Erythroblast (primary cell): Measurements from ENCODE around the gene FGF19.

Source experiments
- GATA1 ChIP-seq: IDR thresholded peaks from 2 replicates; pipeline ENCODE4 v1.6.1; 2011; ENCODE audit warnings: low read depth, mild to moderate bottlenecking, control low read depth, low read length, moderate library complexity
- POLR2A ChIP-seq: IDR thresholded peaks from 2 replicates; pipeline ENCODE4 v1.6.1; 2011; ENCODE audit warnings: mild to moderate bottlenecking, low read length

DNA sequence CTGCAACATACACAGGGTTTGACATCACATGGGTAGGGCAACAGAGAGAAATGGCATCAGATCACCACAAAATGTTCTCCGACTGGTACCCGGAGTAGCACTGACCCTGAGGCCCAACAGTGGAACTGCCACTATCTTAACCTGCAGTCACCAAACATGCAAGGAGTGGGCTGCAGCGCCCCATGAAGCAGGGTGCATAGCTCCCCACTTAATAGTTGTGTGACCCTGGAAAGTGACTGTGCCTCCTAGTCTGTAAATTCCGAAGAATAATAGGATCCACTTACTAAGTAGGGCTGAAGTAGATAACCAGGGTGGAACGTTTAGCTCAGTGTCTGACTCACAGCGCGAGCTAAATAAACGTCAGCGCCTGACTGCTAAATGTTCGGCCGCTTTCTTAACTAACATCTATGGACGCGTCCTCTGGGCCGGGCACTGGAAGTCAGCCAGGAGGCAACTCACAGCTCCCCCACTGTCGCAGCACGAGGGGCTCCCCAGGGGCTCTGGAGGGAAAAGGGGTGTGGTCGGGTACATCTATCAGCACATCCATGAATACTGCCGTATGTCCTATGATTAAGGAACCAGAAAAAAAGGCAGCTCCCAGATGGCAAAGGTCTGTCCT, 29.4 kb downstream of the FGF19 start:
- TF ChIP-seq POLR2A (no peak), GATA1 (no peak)
